MM.1S (cell line): Measurements from ENCODE around the gene SREBF2.

Experiments used
- EZH2 ChIP-seq: fragments of 300-600 bp; sonication (generic); optimal IDR thresholded peaks from 2 replicates; pipeline ENCODE3; 2017; ENCODE audit warnings: low read depth, mild to moderate bottlenecking, antibody characterized with exemption, low read length, mixed read lengths
- EZH2phosphoT487 ChIP-seq: fragments of 300-600 bp; sonication (generic); IDR thresholded peaks from 2 replicates; pipeline ENCODE4 v1.6.1; 2018; ENCODE audit warnings: antibody characterized with exemption, low read length
- TF ChIP-seq, protein P1 (sequence below): fragments of 300-600 bp; sonication (generic); IDR thresholded peaks from 2 replicates; pipeline ENCODE4 v1.5.1; 2016; ENCODE audit warnings: antibody characterized with exemption, low read length, mixed read lengths

GRCh38 chr22:41934284-41935014 lies 101.5 kb downstream of the SREBF2 start:
- TF ChIP-seq, protein P1, sequence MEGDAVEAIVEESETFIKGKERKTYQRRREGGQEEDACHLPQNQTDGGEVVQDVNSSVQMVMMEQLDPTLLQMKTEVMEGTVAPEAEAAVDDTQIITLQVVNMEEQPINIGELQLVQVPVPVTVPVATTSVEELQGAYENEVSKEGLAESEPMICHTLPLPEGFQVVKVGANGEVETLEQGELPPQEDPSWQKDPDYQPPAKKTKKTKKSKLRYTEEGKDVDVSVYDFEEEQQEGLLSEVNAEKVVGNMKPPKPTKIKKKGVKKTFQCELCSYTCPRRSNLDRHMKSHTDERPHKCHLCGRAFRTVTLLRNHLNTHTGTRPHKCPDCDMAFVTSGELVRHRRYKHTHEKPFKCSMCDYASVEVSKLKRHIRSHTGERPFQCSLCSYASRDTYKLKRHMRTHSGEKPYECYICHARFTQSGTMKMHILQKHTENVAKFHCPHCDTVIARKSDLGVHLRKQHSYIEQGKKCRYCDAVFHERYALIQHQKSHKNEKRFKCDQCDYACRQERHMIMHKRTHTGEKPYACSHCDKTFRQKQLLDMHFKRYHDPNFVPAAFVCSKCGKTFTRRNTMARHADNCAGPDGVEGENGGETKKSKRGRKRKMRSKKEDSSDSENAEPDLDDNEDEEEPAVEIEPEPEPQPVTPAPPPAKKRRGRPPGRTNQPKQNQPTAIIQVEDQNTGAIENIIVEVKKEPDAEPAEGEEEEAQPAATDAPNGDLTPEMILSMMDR, result no peak
- TF ChIP-seq EZH2phosphoT487, result no peak
- no peak for TF ChIP-seq EZH2
